Effector memory CD8-positive, alpha-beta T cell (primary cell): ENCODE data around the gene NT5DC2.

Source experiments
- ATAC-seq: fragments of 150-1000 bp; cut with Tn5 transposase; replicated peaks from 2 replicates; pipeline ENCODE4 v1.10.0; 2021; ENCODE audit warnings: mild to moderate bottlenecking, moderate library complexity
- DNase-seq, 3 experiments: peaks; one replicate each; pipeline ENCODE4 v3.0.0; 2021
- H3K27ac Mint-ChIP-seq, 2 donors: one replicate each; pipeline ENCODE4 v1.8.0; 2022; ENCODE audit warnings: mild to moderate bottlenecking in 2 of 2, mixed read lengths in 2 of 2, moderate library complexity in 2 of 2
- H3K27me3 Mint-ChIP-seq, 2 donors: one replicate each; pipeline ENCODE4 v1.8.0; 2022; ENCODE audit warnings: mixed read lengths in 2 of 2
- H3K36me3 Mint-ChIP-seq: one replicate; pipeline ENCODE4 v1.8.0; 2022; ENCODE audit warnings: mild to moderate bottlenecking, moderate library complexity, mixed read lengths; ENCODE audit not compliant: insufficient read depth
- H3K4me1 Mint-ChIP-seq, 2 donors: one replicate each; pipeline ENCODE4 v1.8.0; 2022; ENCODE audit warnings: low read depth in 2 of 2, mixed read lengths in 2 of 2
- H3K4me3 Mint-ChIP-seq, 2 donors: one replicate each; pipeline ENCODE4 v1.8.0; 2022; ENCODE audit warnings: mild to moderate bottlenecking in 2 of 2, mixed read lengths in 2 of 2, moderate library complexity in 2 of 2
- H3K9me3 Mint-ChIP-seq, 2 donors: one replicate each; pipeline ENCODE4 v1.8.0; 2022; ENCODE audit warnings: mixed read lengths in 2 of 2

The NT5DC2 gene

DNA sequence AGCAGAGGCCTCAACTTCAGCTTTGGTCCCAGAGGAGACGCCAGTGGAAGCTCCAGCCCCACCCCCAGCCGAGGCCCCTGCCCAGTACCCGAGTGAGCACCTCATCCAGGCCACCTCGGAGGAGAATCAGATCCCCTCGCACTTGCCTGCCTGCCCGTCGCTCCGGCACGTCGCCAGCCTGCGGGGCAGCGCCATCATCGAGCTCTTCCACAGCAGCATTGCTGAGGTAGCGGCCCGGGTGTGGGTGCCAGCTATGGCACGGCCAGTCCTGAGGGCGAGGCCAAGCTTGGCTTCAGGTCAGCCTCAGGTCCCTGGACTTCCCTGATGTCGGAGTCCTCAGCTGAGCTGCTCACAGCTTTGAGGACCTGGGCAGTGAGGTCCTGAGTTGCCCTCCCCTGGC lies 44.2 kb downstream of the NT5DC2 start:
- no peak for DNase-seq
- ATAC-seq = no peak
- Mint-ChIP-seq H3K27me3 (no peaks in the 10 kb centered on the region), H3K4me1 (peaks cover 7 to 11% of the 10 kb centered on the region in 2 donors), H3K36me3 (peaks cover 49% of the 10 kb centered on the region), H3K27ac (no peak overlapping the region), H3K9me3 (no peaks in the 10 kb centered on the region), H3K4me3 (no peak overlapping the region)

DNA sequence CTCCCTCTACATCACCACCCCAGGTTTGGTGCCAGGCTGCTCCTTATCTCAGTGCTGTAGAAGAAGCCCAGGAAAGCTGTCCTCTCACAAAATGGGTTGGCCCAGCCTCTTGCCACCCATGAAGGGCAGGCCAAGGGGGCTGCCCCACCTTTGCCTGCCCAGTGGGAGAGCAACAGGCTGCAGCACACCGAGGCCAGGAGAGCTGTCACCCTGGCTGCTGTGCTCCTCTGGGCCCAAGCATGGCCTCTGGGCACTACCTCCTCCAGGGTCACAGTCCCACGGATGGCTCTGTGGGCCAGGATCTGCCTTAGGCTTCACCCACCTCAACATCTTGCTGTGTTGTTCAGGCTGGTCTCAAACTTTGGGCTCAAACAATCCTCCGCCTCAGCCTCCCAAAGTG lies 44.9 kb downstream of the NT5DC2 start:
- Mint-ChIP-seq H3K4me1 (peaks cover 3 to 9% of the 10 kb centered on the region in 2 donors), H3K4me3 (no peak overlapping the region), H3K9me3 (no peaks in the 10 kb centered on the region), H3K27ac (peak overlapping the region in 1 of 2 donors; percentile 79), H3K36me3 (peaks cover 46% of the 10 kb centered on the region), H3K27me3 (no peaks in the 10 kb centered on the region)
- DNase-seq = no peak
- ATAC-seq = no peak

DNA sequence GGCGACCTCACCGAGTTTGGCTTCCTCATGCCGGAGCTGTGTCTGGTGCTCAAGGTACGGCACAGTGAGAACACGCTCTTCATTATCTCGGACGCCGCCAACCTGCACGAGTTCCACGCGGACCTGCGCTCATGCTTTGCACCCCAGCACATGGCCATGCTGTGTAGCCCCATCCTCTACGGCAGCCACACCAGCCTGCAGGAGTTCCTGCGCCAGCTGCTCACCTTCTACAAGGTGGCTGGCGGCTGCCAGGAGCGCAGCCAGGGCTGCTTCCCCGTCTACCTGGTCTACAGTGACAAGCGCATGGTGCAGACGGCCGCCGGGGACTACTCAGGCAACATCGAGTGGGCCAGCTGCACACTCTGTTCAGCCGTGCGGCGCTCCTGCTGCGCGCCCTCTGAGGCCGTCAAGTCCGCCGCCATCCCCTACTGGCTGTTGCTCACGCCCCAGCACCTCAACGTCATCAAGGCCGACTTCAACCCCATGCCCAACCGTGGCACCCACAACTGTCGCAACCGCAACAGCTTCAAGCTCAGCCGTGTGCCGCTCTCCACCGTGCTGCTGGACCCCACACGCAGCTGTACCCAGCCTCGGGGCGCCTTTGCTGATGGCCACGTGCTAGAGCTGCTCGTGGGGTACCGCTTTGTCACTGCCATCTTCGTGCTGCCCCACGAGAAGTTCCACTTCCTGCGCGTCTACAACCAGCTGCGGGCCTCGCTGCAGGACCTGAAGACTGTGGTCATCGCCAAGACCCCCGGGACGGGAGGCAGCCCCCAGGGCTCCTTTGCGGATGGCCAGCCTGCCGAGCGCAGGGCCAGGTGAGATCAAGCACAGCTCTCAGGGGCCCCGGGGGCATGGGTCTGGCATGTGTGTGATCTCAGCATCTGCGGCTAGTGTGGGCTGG lies 45.6 kb downstream of the NT5DC2 start:
- no peak for ATAC-seq
- Mint-ChIP-seq H3K9me3 (no peaks in the 10 kb centered on the region), H3K4me3 (peak overlapping the region in 1 of 2 donors; percentile 21), H3K36me3 (peaks cover 45% of the 10 kb centered on the region), H3K4me1 (peaks cover 3 to 9% of the 10 kb centered on the region in 2 donors), H3K27me3 (no peaks in the 10 kb centered on the region), H3K27ac (peak overlapping the region in 1 of 2 donors; percentile 79)
- DNase-seq = no peak

DNA sequence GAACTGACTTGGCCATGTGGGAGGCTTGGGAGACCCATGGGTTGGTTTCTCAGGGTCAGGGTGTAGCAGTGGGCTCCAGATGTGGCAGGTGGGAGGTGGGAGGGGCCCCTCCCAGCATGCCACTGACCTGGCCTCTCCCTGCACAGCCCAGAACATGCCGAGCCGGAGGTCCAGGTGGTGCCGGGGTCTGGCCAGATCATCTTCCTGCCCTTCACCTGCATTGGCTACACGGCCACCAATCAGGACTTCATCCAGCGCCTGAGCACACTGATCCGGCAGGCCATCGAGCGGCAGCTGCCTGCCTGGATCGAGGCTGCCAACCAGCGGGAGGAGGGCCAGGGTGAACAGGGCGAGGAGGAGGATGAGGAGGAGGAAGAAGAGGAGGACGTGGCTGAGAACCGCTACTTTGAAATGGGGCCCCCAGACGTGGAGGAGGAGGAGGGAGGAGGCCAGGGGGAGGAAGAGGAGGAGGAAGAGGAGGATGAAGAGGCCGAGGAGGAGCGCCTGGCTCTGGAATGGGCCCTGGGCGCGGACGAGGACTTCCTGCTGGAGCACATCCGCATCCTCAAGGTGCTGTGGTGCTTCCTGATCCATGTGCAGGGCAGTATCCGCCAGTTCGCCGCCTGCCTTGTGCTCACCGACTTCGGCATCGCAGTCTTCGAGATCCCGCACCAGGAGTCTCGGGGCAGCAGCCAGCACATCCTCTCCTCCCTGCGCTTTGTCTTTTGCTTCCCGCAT lies 46.4 kb downstream of the NT5DC2 start:
- Mint-ChIP-seq H3K27ac (no peak overlapping the region), H3K9me3 (no peaks in the 10 kb centered on the region), H3K4me1 (peaks cover 0 to 9% of the 10 kb centered on the region in 2 donors), H3K36me3 (peaks cover 45% of the 10 kb centered on the region), H3K27me3 (no peaks in the 10 kb centered on the region), H3K4me3 (peak overlapping the region in 1 of 2 donors; percentile 21)
- ATAC-seq (no peak), DNase-seq (no peak)

DNA sequence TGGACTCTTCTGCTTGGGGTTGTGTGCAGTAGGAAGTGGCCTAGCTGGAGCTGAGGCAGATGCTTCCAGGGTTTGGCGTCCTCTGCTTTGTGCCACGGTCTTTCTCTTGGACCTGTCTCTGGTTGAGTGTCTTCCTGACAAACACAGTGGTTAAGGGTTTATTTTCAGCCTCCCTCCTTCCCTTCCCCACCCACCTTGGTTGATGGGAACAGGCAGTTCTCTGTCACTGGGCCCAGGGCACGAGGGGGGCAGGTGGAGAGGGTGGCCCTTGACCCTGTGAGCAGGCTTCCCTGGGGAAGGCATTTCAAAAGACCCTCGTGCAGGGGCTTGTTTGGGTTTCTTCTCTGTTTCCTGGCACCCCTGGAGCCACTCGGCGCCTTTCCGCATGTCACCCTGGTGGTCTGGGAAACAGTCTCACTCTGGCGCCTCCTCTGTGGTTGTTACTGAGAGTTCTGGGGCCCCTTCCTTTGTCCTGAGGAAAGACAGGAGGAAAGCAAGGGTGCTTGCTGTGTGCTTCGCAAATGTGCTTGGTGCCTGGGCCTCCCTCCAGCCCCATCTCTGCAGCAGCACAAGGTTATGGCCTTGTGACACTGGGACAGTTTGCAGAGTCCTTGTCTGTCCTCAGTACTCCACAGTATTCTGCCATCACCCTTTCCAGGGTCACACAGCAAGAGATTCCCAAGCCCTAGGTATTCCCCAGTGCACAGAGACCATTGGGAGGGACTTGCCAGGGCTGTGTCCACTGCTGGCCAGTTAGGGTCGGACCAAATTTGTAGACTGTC lies 48.8 kb downstream of the NT5DC2 start:
- ATAC-seq = no peak
- peaks cover 0 to 6% of the 10 kb centered on the region in 2 donors for H3K4me1 Mint-ChIP-seq
- H3K27me3 Mint-ChIP-seq = no peaks in the 10 kb centered on the region
- peaks cover 53% of the 10 kb centered on the region for H3K36me3 Mint-ChIP-seq
- H3K9me3 Mint-ChIP-seq = no peaks in the 10 kb centered on the region
- no peak overlapping the region for H3K4me3 Mint-ChIP-seq
- DNase-seq = no peak
- H3K27ac Mint-ChIP-seq = peak overlapping the region in 1 of 2 donors; percentile 69

DNA sequence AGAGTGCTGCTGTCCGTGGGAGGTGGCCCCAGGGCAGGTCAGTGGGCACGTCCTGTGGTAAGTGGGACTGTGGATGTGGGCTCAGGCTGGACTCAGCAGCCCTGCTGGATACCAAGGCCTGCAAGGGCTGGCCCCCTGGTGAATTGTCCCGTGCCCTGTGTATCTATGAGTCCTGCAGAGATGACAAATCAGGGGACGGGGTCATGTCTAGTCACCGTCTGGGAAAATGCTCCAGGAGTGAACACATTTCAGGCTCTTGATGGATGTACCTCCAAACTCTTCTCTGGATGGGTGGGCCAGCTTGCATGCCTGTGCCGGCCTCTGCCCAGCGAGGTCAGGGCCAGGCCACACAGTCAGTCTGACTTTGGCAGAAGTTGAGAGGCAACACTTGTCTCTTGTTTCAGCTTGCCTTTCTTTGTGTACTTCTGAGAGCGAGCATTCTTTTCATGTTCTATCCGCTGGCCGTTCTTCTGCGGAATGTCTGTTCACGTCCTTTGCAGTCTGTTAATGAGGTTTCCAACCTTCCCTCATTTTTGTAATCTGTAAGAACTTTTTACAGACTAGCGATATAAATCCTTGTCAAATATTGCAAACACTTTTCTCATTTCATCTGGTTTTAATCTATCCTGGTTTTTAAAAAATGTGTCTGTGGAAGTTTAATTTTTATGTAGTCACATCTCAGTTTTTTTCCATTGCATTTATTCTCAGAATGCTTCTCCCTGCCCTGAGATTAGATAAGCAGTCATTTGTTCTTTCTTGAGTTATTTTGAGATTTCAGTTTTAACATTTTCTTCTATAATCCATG lies 49.9 kb downstream of the NT5DC2 start:
- ATAC-seq = no peak
- Mint-ChIP-seq H3K4me3 (no peak overlapping the region), H3K27me3 (no peaks in the 10 kb centered on the region), H3K4me1 (peaks cover 0 to 6% of the 10 kb centered on the region in 2 donors), H3K36me3 (peaks cover 51% of the 10 kb centered on the region), H3K9me3 (no peaks in the 10 kb centered on the region), H3K27ac (no peak overlapping the region)
- no peak for DNase-seq

DNA sequence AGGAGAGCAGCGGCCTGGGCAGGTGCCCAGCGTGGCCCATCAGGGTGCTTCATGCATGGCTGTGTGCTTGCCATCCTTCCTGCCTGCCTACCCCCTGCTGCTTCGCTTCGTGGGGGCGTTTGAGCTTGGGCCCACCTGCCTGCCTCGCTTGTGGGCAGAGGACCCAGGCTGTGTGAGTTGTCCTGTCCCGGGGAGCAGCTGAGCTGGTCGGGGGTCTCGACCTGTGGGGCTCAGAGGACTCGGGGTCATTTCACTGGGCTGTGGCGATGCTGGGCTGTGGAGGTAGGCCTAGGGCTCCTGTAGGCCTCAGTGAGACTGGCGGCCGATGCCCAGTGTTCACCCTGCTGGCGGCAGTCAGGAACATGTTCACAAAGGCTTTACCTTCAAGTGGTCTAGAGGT lies 50.6 kb downstream of the NT5DC2 start:
- H3K27me3 Mint-ChIP-seq = no peaks in the 10 kb centered on the region
- no peak for ATAC-seq
- no peak for DNase-seq
- H3K36me3 Mint-ChIP-seq = peaks cover 51% of the 10 kb centered on the region
- peaks cover 0 to 6% of the 10 kb centered on the region in 2 donors for H3K4me1 Mint-ChIP-seq
- peak overlapping the region in 1 of 2 donors; percentile 7 for H3K27ac Mint-ChIP-seq
- H3K9me3 Mint-ChIP-seq = no peaks in the 10 kb centered on the region
- no peak overlapping the region for H3K4me3 Mint-ChIP-seq

DNA sequence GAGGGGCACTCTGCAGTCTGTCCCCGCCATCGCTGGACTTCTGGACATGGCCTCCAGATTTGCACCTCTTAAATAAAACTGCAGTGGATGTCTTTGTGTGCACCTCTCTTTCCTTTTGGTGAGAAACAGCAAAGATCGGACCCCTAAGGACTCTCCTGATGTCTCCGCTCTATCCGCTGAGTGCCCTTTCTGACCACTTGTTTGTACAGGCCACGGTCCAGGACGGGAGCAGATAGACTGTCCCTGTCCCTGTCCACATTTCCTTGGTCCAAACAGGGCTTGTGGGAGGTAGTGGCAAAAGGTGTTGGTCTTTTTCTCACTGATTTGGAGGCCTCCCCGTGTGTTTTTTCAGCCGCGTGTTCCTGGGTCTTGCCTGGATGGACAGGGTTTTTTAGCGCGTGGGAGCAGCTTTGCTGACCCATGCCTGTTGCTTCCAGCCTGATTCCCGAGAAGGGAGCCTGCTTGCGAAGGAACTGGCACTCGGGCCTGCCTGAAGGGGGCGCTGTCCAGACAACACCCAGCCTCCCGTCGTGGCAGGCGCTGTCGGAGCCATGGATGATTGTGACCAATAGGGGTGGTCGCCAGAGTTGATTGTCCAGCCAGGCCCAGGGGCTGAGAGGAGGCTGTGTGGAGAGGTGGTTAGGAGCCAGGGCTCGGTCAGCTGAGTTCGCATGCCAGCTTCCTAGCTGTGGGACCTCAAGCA lies 51.7 kb downstream of the NT5DC2 start:
- Mint-ChIP-seq H3K27me3 (no peaks in the 10 kb centered on the region), H3K4me3 (peak overlapping the region in 1 of 2 donors; percentile 17), H3K9me3 (no peaks in the 10 kb centered on the region), H3K27ac (no peak overlapping the region), H3K4me1 (peaks cover 0 to 6% of the 10 kb centered on the region in 2 donors), H3K36me3 (peaks cover 51% of the 10 kb centered on the region)
- ATAC-seq = no peak
- no peak for DNase-seq

DNA sequence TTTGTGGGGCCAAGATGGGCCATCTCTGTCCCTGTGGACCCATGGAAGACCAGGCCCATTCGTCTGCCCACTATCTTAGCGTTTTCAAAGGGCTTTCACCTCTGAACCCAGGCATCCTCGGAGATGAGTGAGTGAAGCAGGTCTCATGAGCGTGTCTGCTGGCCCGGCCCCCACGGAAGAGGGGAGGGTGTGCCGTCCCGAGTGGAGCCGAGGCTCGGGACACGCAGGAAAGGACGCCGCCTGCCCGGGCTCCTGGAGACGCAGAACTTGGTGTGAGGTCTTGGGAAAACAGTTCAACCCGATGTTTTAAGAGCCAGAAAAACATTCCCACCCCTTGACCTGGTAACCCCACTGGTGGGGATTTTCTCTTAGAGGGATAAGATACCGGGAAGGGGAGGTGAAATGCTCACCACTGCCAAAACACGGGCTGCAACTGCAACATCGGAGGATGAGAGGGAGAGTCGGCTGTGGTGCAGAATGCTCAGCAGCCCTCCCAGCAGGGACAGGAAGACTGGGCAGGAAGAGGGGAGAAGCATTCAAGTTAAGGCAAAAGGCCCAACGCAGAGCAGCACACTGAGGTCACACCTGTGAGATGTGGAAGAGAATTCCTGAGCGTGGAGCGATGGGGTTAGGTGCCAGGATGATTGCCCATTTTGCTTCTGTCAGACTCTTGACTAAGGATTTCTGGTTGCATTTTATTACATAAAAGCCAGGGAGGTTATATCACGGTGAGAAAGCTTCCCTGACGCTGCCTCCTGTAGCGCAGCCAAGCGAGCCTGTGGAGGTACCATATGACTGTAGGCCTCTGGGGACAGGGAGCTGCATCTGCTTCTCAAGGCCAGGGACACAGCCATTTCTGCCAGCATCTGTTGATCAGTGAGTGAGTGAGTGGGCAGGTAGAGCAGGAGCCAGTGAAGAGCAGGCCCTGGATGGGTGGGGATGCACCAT lies 52.6 kb downstream of the NT5DC2 start:
- Mint-ChIP-seq H3K27me3 (no peaks in the 10 kb centered on the region), H3K4me3 (peak overlapping the region in 1 of 2 donors; percentile 4), H3K36me3 (peaks cover 48% of the 10 kb centered on the region), H3K4me1 (peaks cover 0 to 6% of the 10 kb centered on the region in 2 donors), H3K27ac (peak overlapping the region in 1 of 2 donors; percentile 83), H3K9me3 (no peaks in the 10 kb centered on the region)
- ATAC-seq (no peak), DNase-seq (no peak)

DNA sequence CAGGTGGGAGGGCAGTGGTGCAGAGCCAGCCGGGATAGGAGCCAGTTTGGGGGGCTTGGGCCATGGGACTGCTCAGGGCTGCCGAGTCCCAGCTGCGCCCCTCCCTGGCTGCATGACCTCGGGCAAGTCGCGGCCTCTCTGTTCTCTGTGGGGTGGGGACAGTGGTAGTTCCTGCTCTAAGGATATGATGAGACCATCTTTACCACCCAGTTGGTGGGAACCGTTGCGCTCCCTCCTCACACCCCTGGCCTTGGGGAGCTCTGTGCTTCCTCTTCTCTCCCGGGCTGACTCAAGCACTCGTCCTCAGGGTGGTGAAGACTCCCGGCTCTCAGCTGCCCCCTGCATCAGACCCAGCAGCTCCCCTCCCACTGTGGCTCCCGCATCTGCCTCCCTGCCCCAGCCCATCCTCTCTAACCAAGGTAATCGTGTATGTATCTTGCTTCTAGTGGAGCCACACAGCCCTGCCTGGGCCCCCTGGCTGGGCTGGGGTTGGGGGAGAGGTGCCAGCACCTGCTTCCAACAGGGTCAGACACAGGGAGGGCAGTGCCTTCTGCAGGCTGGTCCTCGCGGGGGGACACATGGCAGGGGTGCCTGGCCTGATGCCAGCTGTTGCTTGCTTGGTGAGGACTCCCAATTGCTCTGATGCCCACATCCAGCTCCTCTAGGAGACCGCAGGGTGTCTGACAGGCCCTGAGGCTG lies 53.6 kb downstream of the NT5DC2 start:
- Mint-ChIP-seq H3K27ac (peak overlapping the region in 1 of 2 donors; percentile 26), H3K27me3 (no peaks in the 10 kb centered on the region), H3K4me1 (peaks cover 0 to 2% of the 10 kb centered on the region in 2 donors), H3K9me3 (no peaks in the 10 kb centered on the region), H3K36me3 (peaks cover 58% of the 10 kb centered on the region), H3K4me3 (no peak overlapping the region)
- no peak for DNase-seq
- ATAC-seq = no peak
